Right lung (tissue), 5 donors: ENCODE data around the gene ATP5PD. TPM values are rescaled to one million over a fixed set of nuclear protein-coding genes. Genes with fewer than 3 reads are reported as not detected.
"Not testable (repeated sequence)": the region's sequence is repeated elsewhere in the genome, so short reads cannot be mapped to it uniquely, and the experiment has no call there.

ENCODE experiments used
- DNase-seq, 2 donors: peaks; one replicate each; pipeline ENCODE4 v3.0.0-alpha.2; 2013
- polyA plus RNA-seq, 5 donors: library from polyadenylated mRNA; unstranded; fragments of 120-200 nt; gene quantifications; one replicate each; pipeline versions ENCODE4 v1.2.1 to v1.2.3, GENCODE V29; 2013; ENCODE audit warnings: inconsistent platforms in 1 of 5, low replicate concordance in 1 of 5; ENCODE audit not compliant: insufficient read length in 5 of 5, insufficient read depth in 1 of 5

Gene ATP5PD
- polyA plus RNA-seq, 5 donors, result 200 to 252 (median 213) TPM

GRCh38 chr17:75060434-75061054, 13.8 kb upstream of the ATP5PD start:
- DNase-seq, result no peak

GRCh38 chr17:75059369-75060345, 12.9 kb upstream of the ATP5PD start:
- DNase-seq, result peak in 1 of 2 donors; percentile 39

- DNase-seq, result no peak
Observed at GRCh38 chr17:75051941-75052340, 5.2 kb upstream of the ATP5PD start.

GRCh38 chr17:75049706-75050105, 2.9 kb upstream of the ATP5PD start:
- no peak for DNase-seq

- DNase-seq, result no peak
Observed at GRCh38 chr17:75049057-75049456, 2.3 kb upstream of the ATP5PD start.

GRCh38 chr17:75048249-75048878, 1.6 kb upstream of the ATP5PD start:
- DNase-seq, result no peak

GRCh38 chr17:75047398-75048098, 779 bp upstream of the ATP5PD start:
- no peak for DNase-seq

GRCh38 chr17:75045946-75046406, 793 bp downstream of the ATP5PD start:
- not testable (repeated sequence) for DNase-seq

GRCh38 chr17:75044716-75045115, 2.1 kb downstream of the ATP5PD start:
- no peak for DNase-seq

GRCh38 chr17:75043789-75044188, 3.0 kb downstream of the ATP5PD start:
- DNase-seq, result not testable (repeated sequence)

- no peak for DNase-seq
Observed at GRCh38 chr17:75041656-75042280, 5.0 kb downstream of the ATP5PD start.

GRCh38 chr17:75039238-75039637, 7.5 kb downstream of the ATP5PD start:
- no peak for DNase-seq

- peak; percentile 71 to 73 for DNase-seq
Observed at GRCh38 chr17:75036643-75037268, 10.0 kb downstream of the ATP5PD start.

- peak; percentile 85 to 90 for DNase-seq
Observed at GRCh38 chr17:75034236-75034908, 12.4 kb downstream of the ATP5PD start.

GRCh38 chr17:75033346-75034235, 13.2 kb downstream of the ATP5PD start:
- peak; percentile 92 to 96 for DNase-seq

GRCh38 chr17:75032720-75033280, 14.0 kb downstream of the ATP5PD start:
- no peak for DNase-seq

GRCh38 chr17:75031972-75032719, 14.6 kb downstream of the ATP5PD start:
- peak in 1 of 2 donors; percentile 74 for DNase-seq

- no peak for DNase-seq
Observed at GRCh38 chr17:75030161-75030560, 16.6 kb downstream of the ATP5PD start.
